Endothelial cell of umbilical vein (primary cell): ENCODE results near the gene CUL3. TPM values are rescaled to one million over a fixed set of nuclear protein-coding genes. Genes with fewer than 3 reads are reported as not detected.

Source experiments
- BruUV-seq: library from RNA; stranded (reverse); fragments of 400-500 nt; replicated peaks from 2 replicates; lab custom pipeline; 2021; lab: Mats Ljungman, UMichigan
- CTCF ChIA-PET: fragments of 300-600, 350-600 bp; sonication (Branson Sonifier 250); formaldehyde crosslinking; loops from one replicate; lab custom pipeline; 2021; ENCODE audit warnings: antibody characterized with exemption, inconsistent platforms; lab: Charles Lee
- POLR2A ChIA-PET: fragments of 300-600, 350-600 bp; sonication (Branson Sonifier 250); formaldehyde crosslinking; loops from one replicate; lab custom pipeline; 2021; ENCODE audit warnings: antibody characterized with exemption, inconsistent platforms; lab: Charles Lee
- DNase-seq: peaks from one replicate; pipeline ENCODE4 v3.0.0-alpha.2; 2011; ENCODE audit warnings: low read depth, low spot score
- FAIRE-seq: peaks from 2 replicates; lab custom pipeline; 2011; peaks lifted over from hg19 to GRCh38; lab: Jason Lieb, UNC
- H2AFZ ChIP-seq: 2 replicates; pipeline ENCODE4 v1.6.0; 2012; ENCODE audit warnings: low read depth, low read length, control low read depth, inconsistent platforms
- H3K27ac ChIP-seq: 2 replicates; pipeline ENCODE4 v1.5.1; 2011; ENCODE audit warnings: low read depth, mild to moderate bottlenecking, control low read depth, low read length, moderate library complexity; ENCODE audit not compliant: insufficient read depth
- H3K27me3 ChIP-seq, 2 experiments: 2 replicates each; pipeline versions ENCODE4 v1.6.0 to v1.6.1; 2011; ENCODE audit warnings: low read length in 2 of 2, mixed read lengths in 1 of 2; ENCODE audit not compliant: control insufficient read depth in 2 of 2, insufficient read depth in 2 of 2
- H3K36me3 ChIP-seq, 2 experiments: 2 replicates in 1 of 2; 3 replicates in 1 of 2; pipeline ENCODE4 v1.5.1; 2011; ENCODE audit warnings: low read length in 2 of 2, mild to moderate bottlenecking in 1 of 2, moderate library complexity in 1 of 2; ENCODE audit not compliant: control insufficient read depth in 2 of 2, insufficient read depth in 2 of 2; ENCODE audit errors: extremely low read depth in 1 of 2
- H3K4me1 ChIP-seq: 3 replicates; pipeline ENCODE4 v1.5.1; 2011; ENCODE audit warnings: mild to moderate bottlenecking, low read length; ENCODE audit not compliant: control insufficient read depth, insufficient read depth; ENCODE audit errors: extremely low read depth
- H3K4me2 ChIP-seq: 2 replicates; pipeline ENCODE4 v1.6.1; 2011; ENCODE audit warnings: low read length, control low read depth, mixed read lengths; ENCODE audit not compliant: insufficient read depth
- H3K4me3 ChIP-seq, 3 experiments: fragments of 200-600 bp in 1 of 3; sonication (generic), shearing (Covaris generic) in 1 of 3; replicated peaks in 1 of 3; 2 replicates each; pipeline ENCODE4 v1.5.1; 2011 to 2016; ENCODE audit warnings: control low read depth in 3 of 3, low read length in 3 of 3, mild to moderate bottlenecking in 2 of 3, inconsistent platforms in 1 of 3, low read depth in 1 of 3, moderate library complexity in 1 of 3; ENCODE audit not compliant: insufficient read depth in 1 of 3
- H3K79me2 ChIP-seq: 2 replicates; pipeline ENCODE4 v1.6.0; 2012; ENCODE audit warnings: low read length, inconsistent platforms; ENCODE audit not compliant: control insufficient read depth, insufficient read depth
- H3K9ac ChIP-seq: replicated peaks from 2 replicates; pipeline ENCODE3; 2011; ENCODE audit warnings: low read length, control low read depth; ENCODE audit not compliant: insufficient read depth; ENCODE audit errors: extremely low read depth
- H3K9me1 ChIP-seq: replicated peaks from 3 replicates; pipeline ENCODE4 v1.6.0; 2011; ENCODE audit warnings: mild to moderate bottlenecking, low read length; ENCODE audit not compliant: control insufficient read depth, insufficient read depth; ENCODE audit errors: extremely low read depth
- H3K9me3 ChIP-seq: replicated peaks from 2 replicates; pipeline ENCODE4 v1.5.1; 2012; ENCODE audit warnings: low read length, inconsistent platforms; ENCODE audit not compliant: control insufficient read depth, insufficient read depth
- H4K20me1 ChIP-seq: replicated peaks from 2 replicates; pipeline ENCODE3; 2011; ENCODE audit warnings: mild to moderate bottlenecking, low read length; ENCODE audit not compliant: control insufficient read depth, insufficient read depth; ENCODE audit errors: extremely low read depth
- CTCF ChIP-seq, 2 donors: IDR thresholded peaks; 1 replicate in 1 of 2; 2 replicates in 1 of 2; pipeline ENCODE4 v1.5.1; 2011; ENCODE audit warnings: low read length in 2 of 2, mild to moderate bottlenecking in 2 of 2, moderate library complexity in 2 of 2, control low read depth in 1 of 2, inconsistent platforms in 1 of 2, low read depth in 1 of 2; ENCODE audit not compliant: insufficient read depth in 1 of 2; ENCODE audit errors: extremely low read depth in 1 of 2
- EZH2 ChIP-seq: IDR thresholded peaks from 2 replicates; pipeline ENCODE4 v1.6.1; 2012; ENCODE audit warnings: borderline replicate concordance, low read depth, mild to moderate bottlenecking, moderate library complexity, low read length, inconsistent platforms; ENCODE audit not compliant: severe bottlenecking
- FOS ChIP-seq: IDR thresholded peaks from 2 replicates; pipeline ENCODE4 v1.6.1; 2011; ENCODE audit warnings: mild to moderate bottlenecking, low read length, moderate library complexity, borderline replicate concordance; ENCODE audit not compliant: insufficient read depth
- GATA2 ChIP-seq: IDR thresholded peaks from 2 replicates; pipeline ENCODE4 v1.7.0; 2011; ENCODE audit warnings: low read depth, mild to moderate bottlenecking, moderate library complexity, mixed read lengths, low read length; ENCODE audit not compliant: insufficient read length, insufficient read depth
- JUN ChIP-seq: IDR thresholded peaks from 2 replicates; pipeline ENCODE4 v1.6.1; 2011; ENCODE audit warnings: borderline replicate concordance, low read depth; ENCODE audit not compliant: insufficient read length, insufficient read depth
- MYC ChIP-seq: IDR thresholded peaks from one replicate; pipeline ENCODE4 v1.6.1; 2011; ENCODE audit warnings: mild to moderate bottlenecking, low read depth, low read length
- POLR2A ChIP-seq: IDR thresholded peaks from 2 replicates; pipeline ENCODE4 v1.6.1; 2012; ENCODE audit warnings: low read depth, mild to moderate bottlenecking, control low read depth, low read length
- POLR2AphosphoS5 ChIP-seq: IDR thresholded peaks from 2 replicates; pipeline ENCODE4 v1.6.1; 2012; ENCODE audit warnings: low read depth, mild to moderate bottlenecking, control low read depth, low read length, moderate library complexity; ENCODE audit not compliant: insufficient read depth
- dilution Hi-C: fragments of 300-500 bp; cut with MboI; formaldehyde crosslinking; loops from one replicate; pipeline ENCODE4 v1.15.0; 2019; ENCODE audit warnings: low sequenced_read_pairs; ENCODE audit not compliant: extremely low pct_ligation_motif_present
- intact Hi-C: fragments of 100-400 bp; cut with micrococcal nuclease; formaldehyde crosslinking; loops from one replicate; pipeline ENCODE4 v1.10.0; 2022
- polyA plus RNA-seq, 4 experiments: library from polyadenylated mRNA; depleted of rRNA in 3 of 4; stranded (reverse) in 3 of 4; unstranded in 1 of 4; fragments of >200 nt; gene quantifications; 2 replicates each; pipeline versions ENCODE4 v1.2.1 to v1.2.3, GENCODE V29; 2011 to 2012; ENCODE audit warnings: missing spikeins in 1 of 4
- total RNA-seq: library from RNA; stranded (reverse); gene quantifications from 2 replicates; pipeline ENCODE4 v1.2.3, GENCODE V29; 2021

Gene CUL3
- total and polyA plus RNA-seq, 2 donors (not counting 3 experiments of a cell fraction or from before 2014, with no cell fraction given): 22.7 to 82.3 TPM

- Histone ChIP-seq H3K9me1 (no peaks in the 10 kb centered on the region), H3K9ac (no peak overlapping the region), H2AFZ (no peak overlapping the region), H3K4me1 (peaks cover 2% of the 10 kb centered on the region), H3K4me2 (no peak overlapping the region), H3K79me2 (peaks cover 88% of the 10 kb centered on the region), H4K20me1 (peaks cover 4% of the 10 kb centered on the region), H3K36me3 (no peaks in the 10 kb centered on the region), H3K9me3 (no peaks in the 10 kb centered on the region), H3K27ac (no peak overlapping the region), H3K4me3 (no peak overlapping the region), H3K27me3 (no peaks in the 10 kb centered on the region)
- TF ChIP-seq JUN (no peak), POLR2AphosphoS5 (no peak), POLR2A (no peak), FOS (no peak), GATA2 (no peak), MYC (no peak), CTCF (IDR thresholded peaks at IDR 0.05; ENCODE audit: extremely low read depth in 1 of 2, insufficient read depth in 1 of 2, low read depth in 1 of 2, low read length in 2 of 2) (no peak), EZH2 (no peak)
- dilution Hi-C loops (no loop called here), intact Hi-C loops (no loop called here)
- POLR2A ChIA-PET: no interaction called here
- no TSS peak for BruUV-seq
- FAIRE-seq: no peak
- DNase-seq: no peak
- CTCF ChIA-PET: interaction anchor here (1.0 kb wide), 1 partner anchor 76 kb away, joined by 3 read pairs; no protein-coding TSS in a partner anchor
Measured at GRCh38 chr2:224524657-224525056, 60.5 kb downstream of the CUL3 start.
